HG02588 (cell line): Measurements from ENCODE around the gene PDZK1IP1.
"Not testable (repeated sequence)": the region's sequence is repeated elsewhere in the genome, so short reads cannot be mapped to it uniquely, and the experiment has no call there.

Experiments
- ATAC-seq: cut with Tn5 transposase; IDR thresholded peaks from one replicate; pipeline ENCODE4 v1.9.1; 2021; ENCODE audit warnings: mild to moderate bottlenecking, moderate library complexity; ENCODE audit not compliant: unreplicated experiment

PDZK1IP1 gene

GRCh38 chr1:47181955-47182675, 7.7 kb downstream of the PDZK1IP1 start:
- ATAC-seq, result no peak

GRCh38 chr1:47181095-47181954, 8.5 kb downstream of the PDZK1IP1 start:
- ATAC-seq, result no peak

- ATAC-seq, result no peak
Observed at GRCh38 chr1:47180603-47181094, 9.2 kb downstream of the PDZK1IP1 start.

GRCh38 chr1:47179988-47180563, 9.8 kb downstream of the PDZK1IP1 start:
- no peak for ATAC-seq

- ATAC-seq, result peak; percentile 78
Observed at GRCh38 chr1:47179017-47179987, 10.5 kb downstream of the PDZK1IP1 start.

- ATAC-seq, result no peak
Observed at GRCh38 chr1:47178654-47179016, 11.2 kb downstream of the PDZK1IP1 start.

- no peak for ATAC-seq
Observed at GRCh38 chr1:47178020-47178419, 11.8 kb downstream of the PDZK1IP1 start.

GRCh38 chr1:47175227-47175934, 14.5 kb downstream of the PDZK1IP1 start:
- peak; percentile 49 for ATAC-seq

GRCh38 chr1:47174656-47175020, 15.2 kb downstream of the PDZK1IP1 start:
- no peak for ATAC-seq

GRCh38 chr1:47172782-47173181, 17.1 kb downstream of the PDZK1IP1 start:
- ATAC-seq, result no peak

- no peak for ATAC-seq
Observed at GRCh38 chr1:47164552-47164951, 25.3 kb downstream of the PDZK1IP1 start.

- ATAC-seq, result no peak
Observed at GRCh38 chr1:47161298-47162040, 28.4 kb downstream of the PDZK1IP1 start.

GRCh38 chr1:47160716-47161115, 29.1 kb downstream of the PDZK1IP1 start:
- ATAC-seq, result no peak

GRCh38 chr1:47157957-47158356, 31.9 kb downstream of the PDZK1IP1 start:
- ATAC-seq, result not testable (repeated sequence)

GRCh38 chr1:47156457-47156856, 33.4 kb downstream of the PDZK1IP1 start:
- ATAC-seq, result not testable (repeated sequence)

- ATAC-seq, result not testable (repeated sequence)
Observed at GRCh38 chr1:47149162-47149561, 40.7 kb downstream of the PDZK1IP1 start.

GRCh38 chr1:47147047-47147785, 42.6 kb downstream of the PDZK1IP1 start:
- no peak for ATAC-seq

GRCh38 chr1:47146495-47146894, 43.3 kb downstream of the PDZK1IP1 start:
- ATAC-seq, result not testable (repeated sequence)
